ENCODE results near the gene LEP.

- TF ChIP-seq REST (IDR thresholded peaks at IDR 0.05) (no peak), USF2 (IDR thresholded peaks at IDR 0.05) (no peak), CTCF (IDR thresholded peaks at IDR 0.05) (no peak), MYC (IDR thresholded peaks at IDR 0.05; ENCODE audit: borderline replicate concordance, low read length) (no peak), RAD21 (conservative IDR thresholded peaks at IDR 0.05 in 1 of 2, IDR thresholded peaks at IDR 0.05 in 1 of 2) (no peak)
Observed at GRCh38 chr7:128242661-128243060, 1.6 kb downstream of the LEP start.

Measured in A549 (cell line).